Omental fat pad (tissue), 4 donors: ENCODE measurements around the gene KIR2DL3. TPM values are rescaled to one million over a fixed set of nuclear protein-coding genes. Genes with fewer than 3 reads are reported as not detected.
"Not testable (repeated sequence)": the region's sequence is repeated elsewhere in the genome, so short reads cannot be mapped to it uniquely, and the experiment has no call there.

Experiments
- ATAC-seq: fragments of 150-250 bp; one replicate; pipeline ENCODE4 v1.9.1; 2016; ENCODE audit warnings: mild to moderate bottlenecking, moderate library complexity; ENCODE audit not compliant: low FRiP score
- DNase-seq: peaks from one replicate; pipeline ENCODE4 v3.0.0-alpha.2; 2019; ENCODE audit warnings: low spot score
- total RNA-seq, 4 donors: library from RNA; depleted of rRNA; stranded (reverse); fragments of >200 nt; gene quantifications; one replicate each; pipeline ENCODE4 v1.1.0, GENCODE V29; 2016

KIR2DL3 gene
- total RNA-seq, 4 donors from 2014 or later: not detected

- DNase-seq, ATAC-seq: not testable (repeated sequence)
Measured at GRCh38 chr19:54756204-54757110, 18.1 kb downstream of the KIR2DL3 start.

GRCh38 chr19:54758577-54758976 is 20.3 kb downstream of the KIR2DL3 start:
- not testable (repeated sequence) for ATAC-seq, DNase-seq

GRCh38 chr19:54764219-54764618 is 25.9 kb downstream of the KIR2DL3 start:
- not testable (repeated sequence) for ATAC-seq, DNase-seq

GRCh38 chr19:54766464-54766863 is 28.2 kb downstream of the KIR2DL3 start:
- not testable (repeated sequence) for ATAC-seq, DNase-seq

- not testable (repeated sequence) for DNase-seq, ATAC-seq
Measured at GRCh38 chr19:54769646-54770045, 31.3 kb downstream of the KIR2DL3 start, which contains the start of gene KIR2DL1. Gene KIR2DL1 (plus strand): TSS chr19:54769793. CDS start chr19:54769851, 58 bp downstream.

GRCh38 chr19:54770511-54770910 is 32.2 kb downstream of the KIR2DL3 start:
- not testable (repeated sequence) for DNase-seq, ATAC-seq

GRCh38 chr19:54771018-54771960 is 33.0 kb downstream of the KIR2DL3 start:
- DNase-seq: not testable (repeated sequence)

GRCh38 chr19:54772666-54773065 is 34.4 kb downstream of the KIR2DL3 start:
- not testable (repeated sequence) for DNase-seq, ATAC-seq

More at GRCh38 chr19:54771018-54771960, 33.0 kb downstream of the KIR2DL3 start:
- not testable (repeated sequence) for ATAC-seq

GRCh38 chr19:54775095-54775815 is 36.9 kb downstream of the KIR2DL3 start:
- DNase-seq, ATAC-seq: not testable (repeated sequence)

GRCh38 chr19:54775830-54776229 is 37.5 kb downstream of the KIR2DL3 start:
- ATAC-seq, DNase-seq: not testable (repeated sequence)

GRCh38 chr19:54777851-54778250 is 39.5 kb downstream of the KIR2DL3 start:
- DNase-seq, ATAC-seq: not testable (repeated sequence)

GRCh38 chr19:54778896-54779295 is 40.6 kb downstream of the KIR2DL3 start:
- DNase-seq: not testable (repeated sequence)

GRCh38 chr19:54782916-54783315 is 44.6 kb downstream of the KIR2DL3 start:
- DNase-seq: not testable (repeated sequence)

More at GRCh38 chr19:54778896-54779295, 40.6 kb downstream of the KIR2DL3 start:
- not testable (repeated sequence) for ATAC-seq

GRCh38 chr19:54786091-54786723 is 47.9 kb downstream of the KIR2DL3 start:
- DNase-seq: not testable (repeated sequence)

More at GRCh38 chr19:54782916-54783315, 44.6 kb downstream of the KIR2DL3 start:
- ATAC-seq: not testable (repeated sequence)

GRCh38 chr19:54788154-54788553 is 49.8 kb downstream of the KIR2DL3 start:
- ATAC-seq, DNase-seq: not testable (repeated sequence)

More at GRCh38 chr19:54786091-54786723, 47.9 kb downstream of the KIR2DL3 start:
- not testable (repeated sequence) for ATAC-seq
